GM18519 (cell line): ENCODE data around the gene PACSIN3.
"Not testable (repeated sequence)": the region's sequence is repeated elsewhere in the genome, so short reads cannot be mapped to it uniquely, and the experiment has no call there.

Experiments
- ATAC-seq: cut with Tn5 transposase; IDR thresholded peaks from one replicate; pipeline ENCODE4 v1.9.1; 2021; ENCODE audit warnings: mild to moderate bottlenecking, moderate library complexity; ENCODE audit not compliant: unreplicated experiment, low FRiP score

The PACSIN3 gene

GRCh38 chr11:47198161-47198560 is 11.9 kb upstream of the PACSIN3 start:
- ATAC-seq = not testable (repeated sequence)

GRCh38 chr11:47192111-47192510 is 5.9 kb upstream of the PACSIN3 start:
- ATAC-seq = no peak

- ATAC-seq = not testable (repeated sequence)
Measured at GRCh38 chr11:47191137-47191536, 4.9 kb upstream of the PACSIN3 start.

GRCh38 chr11:47189100-47189834 is 3.0 kb upstream of the PACSIN3 start:
- ATAC-seq = no peak

- ATAC-seq = no peak
Measured at GRCh38 chr11:47188259-47188658, 2.0 kb upstream of the PACSIN3 start.

GRCh38 chr11:47187723-47188122 is 1.5 kb upstream of the PACSIN3 start:
- ATAC-seq = no peak

- ATAC-seq = no peak
Measured at GRCh38 chr11:47186700-47187695, 764 bp upstream of the PACSIN3 start.

GRCh38 chr11:47185305-47186075 is 744 bp downstream of the PACSIN3 start:
- ATAC-seq = no peak

- ATAC-seq = no peak
Measured at GRCh38 chr11:47184711-47185304, 1.4 kb downstream of the PACSIN3 start.

GRCh38 chr11:47183969-47184368 is 2.3 kb downstream of the PACSIN3 start:
- ATAC-seq = no peak

GRCh38 chr11:47183031-47183856 is 3.0 kb downstream of the PACSIN3 start:
- ATAC-seq = no peak

- ATAC-seq = no peak
Measured at GRCh38 chr11:47182380-47182779, 3.9 kb downstream of the PACSIN3 start.

GRCh38 chr11:47181271-47181670 is 5.0 kb downstream of the PACSIN3 start:
- no peak for ATAC-seq

GRCh38 chr11:47180006-47180787 is 6.0 kb downstream of the PACSIN3 start:
- no peak for ATAC-seq

- no peak for ATAC-seq
Measured at GRCh38 chr11:47179655-47179991, 6.6 kb downstream of the PACSIN3 start.

GRCh38 chr11:47178737-47179654 is 7.2 kb downstream of the PACSIN3 start:
- no peak for ATAC-seq

GRCh38 chr11:47178316-47178715 is 7.9 kb downstream of the PACSIN3 start:
- no peak for ATAC-seq

GRCh38 chr11:47177846-47178245 is 8.4 kb downstream of the PACSIN3 start:
- ATAC-seq = peak; percentile 2
